HepG2 (cell line): Measurements from ENCODE around the gene VPS4B. TPM values are rescaled to one million over a fixed set of nuclear protein-coding genes. Genes with fewer than 3 reads are reported as not detected.
A peak's percentile ranks its signal among the peaks of the same experiment; 100 is the strongest.

Experiments
- CENPT ChIP-seq: sonication (generic); formaldehyde crosslinking; IDR thresholded peaks from 2 replicates; pipeline ENCODE4 v1.8.0; 2022; ENCODE audit warnings: low read depth, mild to moderate bottlenecking, moderate library complexity, missing genetic modification reagents
- DRAP1 ChIP-seq: IDR thresholded peaks from 2 replicates; pipeline ENCODE4 v1.6.1; 2016; ENCODE audit warnings: missing genetic modification reagents, missing compliant biosample characterization
- ELK4 ChIP-seq: sonication (generic); formaldehyde crosslinking; IDR thresholded peaks from 2 replicates; pipeline ENCODE4 v1.9.0; 2021; ENCODE audit warnings: missing genetic modification reagents, borderline replicate concordance
- GABPB1 ChIP-seq: IDR thresholded peaks from 2 replicates; pipeline ENCODE4 v1.6.1; 2016; ENCODE audit warnings: mild to moderate bottlenecking, missing genetic modification reagents, moderate library complexity, missing compliant biosample characterization
- HNF1B ChIP-seq: sonication (generic); formaldehyde crosslinking; IDR thresholded peaks from 2 replicates; pipeline ENCODE4 v1.5.1; 2020; ENCODE audit warnings: mild to moderate bottlenecking, moderate library complexity, missing genetic modification reagents
- HOXA3 ChIP-seq: sonication (generic); formaldehyde crosslinking; IDR thresholded peaks from 2 replicates; pipeline ENCODE4 v1.5.0; 2020; ENCODE audit warnings: missing genetic modification reagents
- KDM6A ChIP-seq: IDR thresholded peaks from 2 replicates; pipeline ENCODE4 v1.6.1; 2016; ENCODE audit warnings: low read depth
- MYPOP ChIP-seq: sonication (generic); formaldehyde crosslinking; IDR thresholded peaks from 2 replicates; pipeline ENCODE4 v1.8.1; 2023; ENCODE audit warnings: mild to moderate bottlenecking, moderate library complexity, missing genetic modification reagents
- SKI ChIP-seq: fragments of 450-650 bp; IDR thresholded peaks from one replicate; pipeline ENCODE4 v1.6.1; 2018; ENCODE audit warnings: mild to moderate bottlenecking; ENCODE audit not compliant: partially characterized antibody
- SNAPC4 ChIP-seq: sonication (generic); formaldehyde crosslinking; IDR thresholded peaks from 2 replicates; pipeline ENCODE4 v1.4.0; 2020; ENCODE audit warnings: mild to moderate bottlenecking, missing genetic modification reagents
- ZBTB26 ChIP-seq: IDR thresholded peaks from 2 replicates; pipeline ENCODE4 v1.6.1; 2016; ENCODE audit warnings: missing compliant biosample characterization, missing genetic modification reagents, borderline replicate concordance
- ZBTB3 ChIP-seq: sonication (generic); formaldehyde crosslinking; IDR thresholded peaks from 2 replicates; pipeline ENCODE4 v1.4.0; 2020; ENCODE audit warnings: low read depth, mild to moderate bottlenecking, moderate library complexity, missing genetic modification reagents, borderline replicate concordance
- ZBTB38 ChIP-seq: sonication (generic); formaldehyde crosslinking; IDR thresholded peaks from 2 replicates; pipeline ENCODE4 v1.5.1; 2020; ENCODE audit warnings: mild to moderate bottlenecking, missing genetic modification reagents
- ZFP62 ChIP-seq: sonication (generic); formaldehyde crosslinking; IDR thresholded peaks from 2 replicates; pipeline ENCODE4 v1.4.0; 2020; ENCODE audit warnings: missing genetic modification reagents
- ZNF205 ChIP-seq: IDR thresholded peaks from 2 replicates; pipeline ENCODE4 v1.6.1; 2018; ENCODE audit warnings: missing biosample characterization, missing genetic modification reagents
- ZNF232 ChIP-seq: sonication (generic); formaldehyde crosslinking; IDR thresholded peaks from 2 replicates; pipeline ENCODE4 v1.4.0; 2020; ENCODE audit warnings: missing genetic modification reagents, borderline replicate concordance
- ZSCAN25 ChIP-seq: sonication (generic); formaldehyde crosslinking; IDR thresholded peaks from 2 replicates; pipeline ENCODE4 v1.8.0; 2022; ENCODE audit warnings: mild to moderate bottlenecking, missing genetic modification reagents
- polyA plus RNA-seq, 8 experiments: library from polyadenylated mRNA; depleted of rRNA in 3 of 8; stranded (reverse) in 7 of 8; unstranded in 1 of 8; fragments of >200 nt; fragmentation: Illumina TruSeq in 4 of 8; extraction: Trizol in 4 of 8; gene quantifications; 2 replicates each; pipeline versions ENCODE4 v1.2.1 to v1.2.3, GENCODE V29; 2011 to 2016; ENCODE audit warnings: low read depth in 4 of 8, missing spikeins in 1 of 8, mixed read lengths in 1 of 8; ENCODE audit not compliant: insufficient read depth in 1 of 8
- total RNA-seq, 5 experiments: library from RNA; depleted of rRNA; stranded (reverse); fragments of >200 nt; fragmentation: Illumina TruSeq; extraction: Trizol; gene quantifications; 2 replicates each; pipeline ENCODE4 v1.2.3, GENCODE V29; 2016; ENCODE audit warnings: low read depth in 1 of 5

Gene VPS4B
- total and polyA plus RNA-seq, 2 of the 13 experiments (the other 11 are each of a cell fraction or from before 2014, with no cell fraction given), result 12.8 to 25.9 TPM

- TF ChIP-seq ZBTB3 (CRISPR knock-in tag), result peak; percentile 49; the same call in 1 of the 2 replicates
- 0 out of 2 replicates have a peak, but pooled peaks have one; percentile 33 for TF ChIP-seq ZNF232
- no peak for TF ChIP-seq CENPT
- peak; percentile 55; the same call in 1 of the 2 replicates for TF ChIP-seq SNAPC4
- peak; percentile 49; the same call in 1 of the 2 replicates for TF ChIP-seq DRAP1 (CRISPR knock-in tag)
- peak; percentile 53; the same call in 1 of the 2 replicates for TF ChIP-seq ZBTB38 (CRISPR knock-in tag)
- TF ChIP-seq ZNF205 (CRISPR knock-in tag), result 0 out of 2 replicates have a peak, but pooled peaks have one; percentile 29
- TF ChIP-seq ZSCAN25 (CRISPR knock-in tag), result 0 out of 2 replicates have a peak, but pooled peaks have one; percentile 19
- TF ChIP-seq SKI, result no peak
- peak; percentile 91; the same call in 1 of the 2 replicates for TF ChIP-seq HOXA3 (CRISPR knock-in tag)
- no peak for TF ChIP-seq ZBTB26 (CRISPR knock-in tag)
- TF ChIP-seq KDM6A (CRISPR knock-in tag), result no peak
- peak; percentile 6; the same call in 1 of the 2 replicates for TF ChIP-seq ZFP62 (CRISPR knock-in tag)
- peak; percentile 98 for TF ChIP-seq GABPB1 (CRISPR knock-in tag)
- TF ChIP-seq MYPOP (CRISPR knock-in tag), result no peak
- TF ChIP-seq HNF1B, result peak; percentile 94
- no peak for TF ChIP-seq ELK4 (CRISPR knock-in tag)
Observed at GRCh38 chr18:63422087-63422863, at the start of gene VPS4B (continued).
